Measurements from ENCODE around the gene GDE1. TPM values are rescaled to one million over a fixed set of nuclear protein-coding genes. Genes with fewer than 3 reads are reported as not detected.

The GDE1 gene
- total RNA-seq, 1 donor from 2014 or later = 50.0 TPM

DNA sequence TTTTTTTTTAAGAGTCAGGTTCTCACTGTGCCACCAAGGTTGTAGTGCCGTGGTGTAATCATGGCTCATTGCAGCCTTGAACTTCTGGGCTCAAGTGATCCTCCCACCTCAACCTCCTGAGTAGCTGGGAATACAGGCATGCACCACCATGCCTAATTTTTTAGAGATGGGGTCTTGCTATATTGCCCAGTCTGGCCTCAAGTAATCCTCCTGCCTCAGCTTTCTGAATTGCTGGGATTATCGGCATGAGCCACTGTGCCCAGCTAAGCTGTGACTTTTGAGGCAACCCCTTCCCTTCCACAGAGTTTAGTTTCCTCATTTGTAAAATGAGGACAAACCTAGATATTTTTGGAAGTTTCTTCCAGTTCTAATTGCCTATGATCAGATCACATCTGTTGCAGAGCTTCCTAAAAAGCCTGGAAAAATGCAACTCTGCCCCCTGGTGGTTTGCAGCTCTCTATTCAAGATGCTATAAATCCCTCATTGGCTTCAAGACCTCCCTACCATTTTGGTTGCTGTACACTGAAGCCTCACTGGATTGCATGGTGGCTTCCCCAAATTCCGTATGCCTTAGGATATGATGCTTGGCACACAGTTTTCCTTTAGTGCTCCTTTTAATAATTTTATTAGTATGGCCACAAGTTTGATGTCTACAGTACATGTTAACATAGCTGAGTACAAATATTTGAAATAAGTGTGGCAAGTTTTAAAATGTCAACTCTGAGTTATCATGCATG lies 19.3 kb downstream of the GDE1 start:
- Mint-ChIP-seq H3K9me3 (ENCODE audit: unreplicated experiment) (no peaks in the 10 kb centered on the region), H3K4me3 (ENCODE audit: unreplicated experiment) (no peak overlapping the region), H3K27ac (ENCODE audit: unreplicated experiment) (no peak overlapping the region), H3K4me1 (ENCODE audit: unreplicated experiment) (no peaks in the 10 kb centered on the region), H3K36me3 (ENCODE audit: low read depth, unreplicated experiment) (peaks cover 18% of the 10 kb centered on the region), H3K27me3 (ENCODE audit: unreplicated experiment) (no peaks in the 10 kb centered on the region)
- DNase-seq (ENCODE audit: low spot score) = peak; percentile 81
- TF ChIP-seq, protein P1, sequence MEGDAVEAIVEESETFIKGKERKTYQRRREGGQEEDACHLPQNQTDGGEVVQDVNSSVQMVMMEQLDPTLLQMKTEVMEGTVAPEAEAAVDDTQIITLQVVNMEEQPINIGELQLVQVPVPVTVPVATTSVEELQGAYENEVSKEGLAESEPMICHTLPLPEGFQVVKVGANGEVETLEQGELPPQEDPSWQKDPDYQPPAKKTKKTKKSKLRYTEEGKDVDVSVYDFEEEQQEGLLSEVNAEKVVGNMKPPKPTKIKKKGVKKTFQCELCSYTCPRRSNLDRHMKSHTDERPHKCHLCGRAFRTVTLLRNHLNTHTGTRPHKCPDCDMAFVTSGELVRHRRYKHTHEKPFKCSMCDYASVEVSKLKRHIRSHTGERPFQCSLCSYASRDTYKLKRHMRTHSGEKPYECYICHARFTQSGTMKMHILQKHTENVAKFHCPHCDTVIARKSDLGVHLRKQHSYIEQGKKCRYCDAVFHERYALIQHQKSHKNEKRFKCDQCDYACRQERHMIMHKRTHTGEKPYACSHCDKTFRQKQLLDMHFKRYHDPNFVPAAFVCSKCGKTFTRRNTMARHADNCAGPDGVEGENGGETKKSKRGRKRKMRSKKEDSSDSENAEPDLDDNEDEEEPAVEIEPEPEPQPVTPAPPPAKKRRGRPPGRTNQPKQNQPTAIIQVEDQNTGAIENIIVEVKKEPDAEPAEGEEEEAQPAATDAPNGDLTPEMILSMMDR (IDR thresholded peaks at IDR 0.05; ENCODE audit: unreplicated experiment) = peak; percentile 86

DNA sequence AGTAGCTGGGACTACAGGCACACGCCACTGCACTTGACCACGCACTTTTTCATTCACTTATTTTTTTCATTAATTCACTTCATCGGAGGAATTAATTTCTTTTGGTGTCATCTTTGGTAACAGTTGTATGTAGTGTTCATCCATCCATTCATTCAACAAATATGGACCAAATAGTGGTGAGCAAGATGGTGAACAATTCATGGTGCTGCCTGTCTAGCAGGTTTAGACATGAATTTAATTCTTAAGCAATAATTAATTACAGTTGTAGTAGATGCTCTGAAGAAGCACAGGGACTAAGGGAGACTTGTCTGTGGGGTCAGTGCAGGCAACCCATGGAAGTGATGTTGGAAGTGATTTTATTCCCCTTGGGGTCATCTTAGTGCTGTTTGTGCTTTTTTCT lies 22.4 kb downstream of the GDE1 start:
- H3K9me3 Mint-ChIP-seq (ENCODE audit: unreplicated experiment) = no peaks in the 10 kb centered on the region
- no peak for DNase-seq (ENCODE audit: low spot score)
- H3K36me3 Mint-ChIP-seq (ENCODE audit: low read depth, unreplicated experiment) = peaks cover 15% of the 10 kb centered on the region
- TF ChIP-seq, protein P1 (IDR thresholded peaks at IDR 0.05; ENCODE audit: unreplicated experiment) = no peak
- H3K4me1 Mint-ChIP-seq (ENCODE audit: unreplicated experiment) = no peaks in the 10 kb centered on the region
- no peak overlapping the region for H3K4me3 Mint-ChIP-seq (ENCODE audit: unreplicated experiment)
- no peak overlapping the region for H3K27ac Mint-ChIP-seq (ENCODE audit: unreplicated experiment)
- H3K27me3 Mint-ChIP-seq (ENCODE audit: unreplicated experiment) = peaks cover 1% of the 10 kb centered on the region

DNA sequence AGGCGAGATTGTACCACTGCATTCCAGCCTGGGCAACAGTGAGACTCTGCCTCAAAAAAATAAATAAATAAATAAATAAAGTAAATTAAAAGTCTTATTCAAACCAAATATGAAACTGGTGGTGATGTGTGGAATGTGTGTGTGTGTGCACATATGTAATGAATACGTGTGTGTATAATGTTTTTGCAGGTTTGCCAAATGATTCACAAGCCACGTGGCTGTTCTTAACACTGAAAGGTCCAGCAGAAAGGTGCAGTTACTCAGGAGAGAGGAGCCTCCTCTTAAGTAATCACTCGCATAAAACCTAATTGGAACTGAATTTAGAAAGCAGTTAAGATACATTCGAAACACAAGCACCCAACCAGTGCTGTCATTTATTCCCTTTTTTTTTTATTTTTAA lies 22.9 kb downstream of the GDE1 start:
- Mint-ChIP-seq H3K4me3 (ENCODE audit: unreplicated experiment) (no peak overlapping the region), H3K9me3 (ENCODE audit: unreplicated experiment) (no peaks in the 10 kb centered on the region), H3K36me3 (ENCODE audit: low read depth, unreplicated experiment) (peaks cover 15% of the 10 kb centered on the region), H3K27me3 (ENCODE audit: unreplicated experiment) (peaks cover 1% of the 10 kb centered on the region), H3K27ac (ENCODE audit: unreplicated experiment) (no peak overlapping the region), H3K4me1 (ENCODE audit: unreplicated experiment) (no peaks in the 10 kb centered on the region)
- TF ChIP-seq, protein P1 (IDR thresholded peaks at IDR 0.05; ENCODE audit: unreplicated experiment) = no peak
- DNase-seq (ENCODE audit: low spot score) = no peak

DNA sequence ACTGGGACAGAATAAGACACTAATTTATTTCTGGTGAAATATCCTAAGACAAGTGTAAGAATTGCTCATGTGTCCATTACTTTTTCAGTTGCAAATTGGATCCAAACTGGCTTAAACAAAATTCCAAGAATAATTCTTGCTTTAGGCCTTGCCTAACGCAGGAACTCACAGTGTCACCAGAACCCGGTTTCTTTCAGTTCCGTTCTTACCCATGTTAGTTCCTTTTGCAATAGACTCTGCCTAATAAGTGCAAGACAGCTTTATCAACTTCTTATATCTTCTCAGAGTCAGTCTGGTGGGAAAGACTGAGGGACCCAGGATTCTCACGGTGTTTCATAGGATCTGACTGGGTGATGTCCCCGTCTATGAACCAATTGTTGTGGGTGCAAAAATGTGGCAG lies 24.7 kb downstream of the GDE1 start:
- H3K27ac Mint-ChIP-seq (ENCODE audit: unreplicated experiment) = no peak overlapping the region

DNA sequence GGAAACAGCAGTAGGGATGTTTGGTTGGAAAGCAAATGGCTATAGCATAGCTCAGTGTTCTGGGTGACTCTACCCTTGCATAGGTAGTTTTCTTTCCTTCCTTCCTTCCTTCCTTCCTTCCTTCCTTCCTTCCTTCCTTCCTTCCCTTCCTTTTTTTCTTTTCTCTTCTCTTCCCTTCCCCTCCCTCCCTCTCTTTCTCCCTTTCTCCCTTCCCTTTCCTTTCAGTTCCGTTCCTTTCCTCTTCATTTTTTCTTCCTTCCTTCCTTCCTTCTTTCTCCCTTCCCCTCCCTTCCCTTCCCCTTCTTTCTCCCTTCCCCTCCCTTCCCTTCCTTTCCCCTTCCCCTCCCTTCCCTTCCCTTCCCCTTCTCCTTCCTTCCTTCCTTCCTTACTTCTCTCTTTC lies 31.3 kb downstream of the GDE1 start:
- DNase-seq (ENCODE audit: low spot score) = no peak
- TF ChIP-seq, protein P1 (IDR thresholded peaks at IDR 0.05; ENCODE audit: unreplicated experiment) = no peak
- Mint-ChIP-seq H3K4me1 (ENCODE audit: unreplicated experiment) (no peaks in the 10 kb centered on the region), H3K4me3 (ENCODE audit: unreplicated experiment) (no peak overlapping the region), H3K9me3 (ENCODE audit: unreplicated experiment) (no peaks in the 10 kb centered on the region), H3K27me3 (ENCODE audit: unreplicated experiment) (peaks cover 3% of the 10 kb centered on the region), H3K27ac (ENCODE audit: unreplicated experiment) (no peak overlapping the region), H3K36me3 (ENCODE audit: low read depth, unreplicated experiment) (no peaks in the 10 kb centered on the region)

More for the DNA sequence above, 24.7 kb downstream of the GDE1 start:
- Mint-ChIP-seq H3K27me3 (ENCODE audit: unreplicated experiment) (peaks cover 1% of the 10 kb centered on the region), H3K4me1 (ENCODE audit: unreplicated experiment) (no peaks in the 10 kb centered on the region), H3K36me3 (ENCODE audit: low read depth, unreplicated experiment) (peaks cover 9% of the 10 kb centered on the region), H3K4me3 (ENCODE audit: unreplicated experiment) (no peak overlapping the region), H3K9me3 (ENCODE audit: unreplicated experiment) (no peaks in the 10 kb centered on the region)
- TF ChIP-seq, protein P1 (IDR thresholded peaks at IDR 0.05; ENCODE audit: unreplicated experiment) = no peak
- DNase-seq (ENCODE audit: low spot score) = no peak

Measured in endothelial cell (in vitro differentiated cells).